Karpas-422 (cell line): Measurements from ENCODE around the gene UFD1. TPM values are rescaled to one million over a fixed set of nuclear protein-coding genes. Genes with fewer than 3 reads are reported as not detected.
A peak's percentile ranks its signal among the peaks of the same experiment; 100 is the strongest.

Experiments used
- DNase-seq: peaks from one replicate; pipeline ENCODE4 v3.0.0-alpha.2; 2015
- H2AFZ ChIP-seq: fragments of 200-600 bp; sonication (generic); 2 replicates; pipeline ENCODE4 v1.6.1; 2014; ENCODE audit warnings: antibody characterized with exemption, low read length, mixed read lengths
- H3K27ac ChIP-seq: fragments of 200-600 bp; sonication (generic); 2 replicates; pipeline ENCODE4 v1.5.1; 2014; ENCODE audit warnings: mild to moderate bottlenecking, low read length, moderate library complexity
- H3K27me3 ChIP-seq: fragments of 200-600 bp; sonication (generic); 2 replicates; pipeline ENCODE4 v1.6.1; 2014; ENCODE audit warnings: low read length, mixed read lengths
- H3K36me3 ChIP-seq: fragments of 200-600 bp; sonication (generic); 2 replicates; pipeline ENCODE4 v1.6.1; 2014; ENCODE audit warnings: low read length, mixed read lengths; ENCODE audit not compliant: insufficient read depth
- H3K4me1 ChIP-seq: fragments of 200-600 bp; sonication (generic); 2 replicates; pipeline ENCODE4 v1.6.1; 2014; ENCODE audit warnings: mild to moderate bottlenecking, low read length, mixed read lengths
- H3K4me2 ChIP-seq: fragments of 200-600 bp; sonication (generic); 2 replicates; pipeline ENCODE4 v1.6.1; 2014; ENCODE audit warnings: low read length, low read depth, mild to moderate bottlenecking; ENCODE audit not compliant: poor library complexity, severe bottlenecking
- H3K4me3 ChIP-seq: fragments of 200-600 bp; sonication (generic); 2 replicates; pipeline ENCODE4 v1.5.1; 2014; ENCODE audit warnings: mild to moderate bottlenecking, antibody characterized with exemption, low read length, mixed read lengths
- H3K79me2 ChIP-seq: fragments of 200-600 bp; sonication (generic); 2 replicates; pipeline ENCODE4 v1.6.1; 2014; ENCODE audit warnings: mild to moderate bottlenecking, low read length, mixed read lengths
- H3K9ac ChIP-seq: fragments of 200-600 bp; sonication (generic); 2 replicates; pipeline ENCODE4 v1.6.0; 2014; ENCODE audit warnings: low read length
- H3K9me2 ChIP-seq: fragments of 200-600 bp; sonication (generic), shearing (Covaris generic); replicated peaks from 2 replicates; pipeline ENCODE4 v1.6.0; 2014; ENCODE audit warnings: mild to moderate bottlenecking, low read length, moderate library complexity; ENCODE audit not compliant: insufficient read depth
- H3K9me3 ChIP-seq: fragments of 300-700, 200-600 bp; sonication (generic); 2 replicates; pipeline ENCODE4 v1.6.1; 2014; ENCODE audit warnings: low read length, mixed read lengths
- H4K20me1 ChIP-seq: fragments of 200-600 bp; sonication (generic); 2 replicates; pipeline ENCODE4 v1.6.1; 2014; ENCODE audit warnings: mild to moderate bottlenecking, antibody characterized with exemption, low read length, low read depth; ENCODE audit not compliant: insufficient read depth
- total RNA-seq: library from RNA; depleted of rRNA; stranded (reverse); fragments of >200 nt; shearing (Covaris generic); gene quantifications from 2 replicates; pipeline ENCODE4 v1.2.3, GENCODE V29; 2014; ENCODE audit warnings: low replicate concordance

The UFD1 gene
- total RNA-seq, 1 experiment from 2014 or later: 91.5 TPM

- no peak overlapping the region for H3K4me2 ChIP-seq
- peaks cover 13% of the 10 kb centered on the region; the same call in 1 of the 2 replicates for H3K36me3 ChIP-seq
- H3K27ac ChIP-seq: no peak overlapping the region
- no peaks in the 10 kb centered on the region for H3K9me2 ChIP-seq
- H3K4me1 ChIP-seq: peaks cover 23% of the 10 kb centered on the region
- DNase-seq: no peak
- H2AFZ ChIP-seq: no peak overlapping the region
- H3K79me2 ChIP-seq: peaks cover 69% of the 10 kb centered on the region
- H3K9ac ChIP-seq: no peak overlapping the region
- H3K9me3 ChIP-seq: no peaks in the 10 kb centered on the region
- no peak overlapping the region for H3K4me3 ChIP-seq
- H3K27me3 ChIP-seq: no peaks in the 10 kb centered on the region
- H4K20me1 ChIP-seq: peaks cover 3% of the 10 kb centered on the region; the same call in 1 of the 2 replicates
Observed at GRCh38 chr22:19476023-19476422, 3.0 kb downstream of the UFD1 start.

- peak; percentile 60 for DNase-seq
- Histone ChIP-seq H3K27ac (no peak overlapping the region), H3K9me3 (no peaks in the 10 kb centered on the region), H3K36me3 (peaks cover 23% of the 10 kb centered on the region; the same call in 1 of the 2 replicates), H3K4me3 (no peak overlapping the region), H2AFZ (no peak overlapping the region), H3K4me1 (peaks cover 18% of the 10 kb centered on the region), H3K79me2 (peaks cover 53% of the 10 kb centered on the region), H3K27me3 (no peaks in the 10 kb centered on the region), H4K20me1 (peaks cover 3% of the 10 kb centered on the region; the same call in 1 of the 2 replicates), H3K9me2 (no peaks in the 10 kb centered on the region), H3K9ac (no peak overlapping the region), H3K4me2 (no peak overlapping the region)
Observed at GRCh38 chr22:19473578-19473977, 5.4 kb downstream of the UFD1 start.

GRCh38 chr22:19472233-19472632, 6.8 kb downstream of the UFD1 start:
- Histone ChIP-seq H3K4me2 (no peak overlapping the region), H2AFZ (no peak overlapping the region), H3K27me3 (no peaks in the 10 kb centered on the region), H4K20me1 (peaks cover 3% of the 10 kb centered on the region; the same call in 1 of the 2 replicates), H3K9me3 (no peaks in the 10 kb centered on the region), H3K4me1 (peaks cover 10% of the 10 kb centered on the region), H3K36me3 (peaks cover 31% of the 10 kb centered on the region; the same call in 1 of the 2 replicates), H3K4me3 (no peak overlapping the region), H3K27ac (no peak overlapping the region), H3K9ac (no peak overlapping the region), H3K79me2 (peaks cover 39% of the 10 kb centered on the region), H3K9me2 (no peaks in the 10 kb centered on the region)
- DNase-seq: no peak

- Histone ChIP-seq H3K79me2 (peaks cover 34% of the 10 kb centered on the region), H3K9ac (no peak overlapping the region), H3K4me1 (peaks cover 7% of the 10 kb centered on the region), H3K36me3 (peaks cover 36% of the 10 kb centered on the region; the same call in 1 of the 2 replicates), H3K9me2 (no peaks in the 10 kb centered on the region), H2AFZ (no peak overlapping the region), H4K20me1 (peaks cover 3% of the 10 kb centered on the region; the same call in 1 of the 2 replicates), H3K27ac (no peak overlapping the region), H3K27me3 (no peaks in the 10 kb centered on the region), H3K4me2 (no peak overlapping the region), H3K4me3 (no peak overlapping the region), H3K9me3 (no peaks in the 10 kb centered on the region)
- no peak for DNase-seq
Observed at GRCh38 chr22:19471572-19471971, 7.4 kb downstream of the UFD1 start.

- no peak overlapping the region for H3K9ac ChIP-seq
- H2AFZ ChIP-seq: no peak overlapping the region
- H3K4me1 ChIP-seq: no peaks in the 10 kb centered on the region
- H3K4me2 ChIP-seq: no peak overlapping the region
- no peak overlapping the region for H3K4me3 ChIP-seq
- peaks cover 21% of the 10 kb centered on the region for H3K79me2 ChIP-seq
- H3K9me2 ChIP-seq: no peaks in the 10 kb centered on the region
- H3K9me3 ChIP-seq: no peaks in the 10 kb centered on the region
- DNase-seq: no peak
- H3K27ac ChIP-seq: no peak overlapping the region
- H4K20me1 ChIP-seq: peaks cover 3% of the 10 kb centered on the region; the same call in 1 of the 2 replicates
- H3K36me3 ChIP-seq: peaks cover 31% of the 10 kb centered on the region; the same call in 1 of the 2 replicates
- no peaks in the 10 kb centered on the region for H3K27me3 ChIP-seq
Observed at GRCh38 chr22:19470010-19470409, 9.0 kb downstream of the UFD1 start.

- Histone ChIP-seq H3K4me1 (no peaks in the 10 kb centered on the region), H3K27ac (no peak overlapping the region), H3K4me3 (no peak overlapping the region), H3K79me2 (peaks cover 17% of the 10 kb centered on the region), H3K27me3 (no peaks in the 10 kb centered on the region), H3K9me3 (no peaks in the 10 kb centered on the region), H3K9ac (no peak overlapping the region), H3K36me3 (peaks cover 30% of the 10 kb centered on the region; the same call in 1 of the 2 replicates), H3K9me2 (no peaks in the 10 kb centered on the region), H2AFZ (no peak overlapping the region), H4K20me1 (no peaks in the 10 kb centered on the region; the same call in 1 of the 2 replicates), H3K4me2 (no peak overlapping the region)
- no peak for DNase-seq
Observed at GRCh38 chr22:19469421-19469820, 9.6 kb downstream of the UFD1 start.

- Histone ChIP-seq H2AFZ (no peak overlapping the region), H3K27me3 (no peaks in the 10 kb centered on the region), H3K4me3 (no peak overlapping the region), H3K9me3 (no peaks in the 10 kb centered on the region), H3K4me1 (no peaks in the 10 kb centered on the region), H3K9me2 (no peaks in the 10 kb centered on the region), H3K9ac (no peak overlapping the region), H4K20me1 (no peaks in the 10 kb centered on the region; the same call in 1 of the 2 replicates), H3K79me2 (peaks cover 10% of the 10 kb centered on the region), H3K4me2 (no peak overlapping the region), H3K27ac (no peak overlapping the region), H3K36me3 (peaks cover 42% of the 10 kb centered on the region; the same call in 1 of the 2 replicates)
- DNase-seq: no peak
Observed at GRCh38 chr22:19467912-19468311, 11.1 kb downstream of the UFD1 start.

- no peak for DNase-seq
- H3K27ac ChIP-seq: no peak overlapping the region
Observed at GRCh38 chr22:19466848-19467752, 11.9 kb downstream of the UFD1 start.

More at GRCh38 chr22:19466848-19467752, 11.9 kb downstream of the UFD1 start:
- Histone ChIP-seq H2AFZ (no peak overlapping the region), H3K27me3 (no peaks in the 10 kb centered on the region), H3K4me1 (no peaks in the 10 kb centered on the region), H3K9me2 (no peaks in the 10 kb centered on the region), H4K20me1 (no peaks in the 10 kb centered on the region; the same call in 1 of the 2 replicates), H3K4me3 (no peak overlapping the region), H3K4me2 (no peak overlapping the region), H3K79me2 (0 out of 2 replicates have a peak, but pooled peaks cover 6% of the 10 kb centered on the region), H3K9ac (no peak overlapping the region), H3K9me3 (no peaks in the 10 kb centered on the region), H3K36me3 (peaks cover 42% of the 10 kb centered on the region; the same call in 1 of the 2 replicates)
